HG03378 (cell line): ENCODE measurements around the gene ERICH3.

ENCODE experiments used
- ATAC-seq: cut with Tn5 transposase; IDR thresholded peaks from one replicate; pipeline ENCODE4 v1.9.1; 2021; ENCODE audit warnings: mild to moderate bottlenecking, moderate library complexity; ENCODE audit not compliant: unreplicated experiment

Gene ERICH3, protein sequence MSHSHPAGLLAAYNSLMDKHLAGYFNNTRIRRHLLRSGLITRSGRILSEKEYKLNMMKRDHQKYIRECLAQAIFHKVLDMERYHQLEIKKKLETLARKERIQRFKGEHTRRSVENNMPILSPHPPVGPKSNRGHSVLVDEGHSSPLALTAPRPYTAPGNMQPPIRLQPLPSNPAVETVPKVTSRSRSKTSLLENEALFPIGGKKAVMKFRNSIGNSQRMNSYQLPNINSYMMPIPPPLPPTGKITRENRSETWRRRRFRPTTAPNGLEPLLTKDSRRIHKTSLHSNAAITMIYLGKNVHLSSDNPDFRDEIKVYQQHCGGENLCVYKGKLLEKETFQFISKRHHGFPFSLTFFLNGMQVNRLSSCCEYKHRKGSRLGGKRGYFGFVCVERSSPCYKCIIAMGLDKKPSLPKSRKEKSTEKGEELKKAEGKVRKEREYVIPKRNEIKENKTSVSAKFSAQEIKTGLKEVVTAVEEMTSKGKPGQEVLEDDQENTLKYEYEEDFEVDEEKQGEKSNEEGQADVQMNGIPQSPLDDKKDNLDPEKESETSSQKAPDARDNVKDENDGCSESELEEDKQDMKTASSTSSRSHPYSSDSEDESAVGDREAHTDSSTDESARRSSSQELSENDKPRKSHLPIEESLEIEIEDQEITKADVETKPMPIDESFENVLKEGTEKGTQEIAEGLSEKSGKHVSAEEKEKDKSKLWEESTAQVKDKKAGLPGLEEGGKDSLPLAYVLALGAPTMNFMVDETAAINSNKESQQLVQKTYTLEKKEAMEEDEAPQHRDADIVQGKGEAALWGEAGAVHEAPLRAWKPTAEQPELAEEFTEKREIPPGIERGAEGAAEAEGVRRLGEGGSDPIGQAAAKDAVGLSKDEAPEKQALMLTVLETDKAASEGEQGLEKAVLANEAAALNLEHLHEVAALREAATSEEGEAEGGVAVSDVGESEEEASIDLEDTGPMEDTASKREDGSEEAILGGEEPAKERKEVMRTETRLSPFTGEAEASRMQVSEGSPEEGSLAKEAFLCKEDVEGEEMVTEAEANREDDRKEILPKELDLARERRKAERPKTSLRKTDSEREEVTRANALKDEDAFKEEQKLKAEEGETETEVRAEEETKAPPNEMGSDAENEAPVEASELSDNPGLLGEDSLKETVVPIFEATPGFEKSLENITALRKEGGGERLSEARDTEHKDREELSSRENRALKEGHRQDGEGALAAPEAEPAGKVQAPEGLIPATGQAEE (N-terminal part only)

DNA sequence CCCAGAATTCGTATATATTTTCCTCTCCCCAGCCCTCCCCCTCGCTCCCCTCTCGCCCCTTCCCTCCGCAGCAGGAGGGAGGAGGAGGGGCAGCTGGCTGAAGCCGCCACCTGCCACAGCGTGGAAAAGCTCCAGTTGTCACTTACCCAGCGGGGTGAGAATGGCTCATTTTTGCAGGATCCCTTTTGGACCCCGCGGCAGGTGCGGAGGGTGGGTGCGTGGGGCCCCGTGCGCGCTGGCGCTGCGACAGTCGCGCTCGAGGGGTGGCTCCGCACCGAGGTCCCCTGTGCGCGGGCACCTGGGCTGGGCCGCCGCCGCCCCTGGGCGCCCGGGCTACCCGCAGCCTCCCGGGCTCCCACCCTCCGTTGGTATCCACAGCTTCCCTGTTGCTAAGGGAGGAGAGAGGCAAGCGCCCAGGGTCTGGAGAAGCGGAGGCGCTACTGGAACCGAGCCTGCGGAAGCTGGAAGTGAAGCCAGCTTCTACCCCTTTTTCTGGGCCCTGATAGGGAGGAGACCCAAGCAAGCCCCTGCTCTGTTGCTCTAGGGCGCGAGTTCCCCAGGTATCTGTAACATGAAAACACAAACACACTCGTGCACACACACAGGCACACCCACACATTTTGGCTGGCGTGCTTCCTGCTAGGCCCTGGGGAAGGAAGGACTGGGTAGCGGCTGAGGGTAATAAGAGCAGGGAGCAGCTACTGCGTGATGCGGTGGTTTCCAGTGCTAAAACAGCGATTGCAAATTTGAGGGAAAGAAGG, at the start of gene ERICH3:
Gene ERICH3, minus strand, starts transcription at position 442 of the 761 bp plus-strand sequence. Its CDS starts 273 bp downstream, at position 169.
- ATAC-seq: peak; percentile 53

DNA sequence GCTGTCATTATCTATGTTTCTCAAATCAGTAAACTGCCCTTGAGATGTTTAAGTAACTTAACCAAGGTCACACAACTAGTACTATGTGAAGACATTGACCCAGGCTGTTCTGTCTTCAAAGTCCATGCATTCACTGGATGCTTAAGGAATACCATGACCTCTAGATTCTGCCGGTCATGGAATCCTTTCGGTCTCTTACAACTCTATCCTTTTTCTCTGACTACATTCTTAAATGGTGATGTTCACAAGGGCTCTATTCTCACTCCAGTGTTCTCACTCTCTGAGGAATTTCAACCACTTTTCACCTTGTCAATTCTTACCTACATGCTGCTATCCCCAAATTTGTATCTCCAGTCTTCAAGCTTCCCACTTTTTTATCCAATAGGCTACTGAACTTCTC, 44.0 kb upstream of the ERICH3 start:
- no peak for ATAC-seq

DNA sequence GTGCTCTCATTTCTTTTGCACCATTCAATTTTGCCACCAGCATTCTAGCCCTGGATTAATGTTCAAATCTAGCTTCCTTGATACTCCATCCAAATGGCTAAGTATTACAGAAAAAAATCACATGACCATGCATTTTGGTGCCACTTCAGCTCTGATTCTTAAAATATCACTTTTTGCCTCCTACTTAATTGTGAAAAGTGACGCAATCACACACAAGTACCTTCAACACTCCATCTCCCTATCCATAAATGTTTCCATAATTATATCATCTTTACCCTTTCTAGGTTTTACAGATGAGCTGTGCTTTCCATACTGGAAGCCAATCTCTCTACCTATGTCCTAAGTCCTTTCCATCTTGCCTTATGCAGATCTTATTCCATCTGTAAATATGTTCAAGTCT, 43.2 kb upstream of the ERICH3 start:
- ATAC-seq: no peak

DNA sequence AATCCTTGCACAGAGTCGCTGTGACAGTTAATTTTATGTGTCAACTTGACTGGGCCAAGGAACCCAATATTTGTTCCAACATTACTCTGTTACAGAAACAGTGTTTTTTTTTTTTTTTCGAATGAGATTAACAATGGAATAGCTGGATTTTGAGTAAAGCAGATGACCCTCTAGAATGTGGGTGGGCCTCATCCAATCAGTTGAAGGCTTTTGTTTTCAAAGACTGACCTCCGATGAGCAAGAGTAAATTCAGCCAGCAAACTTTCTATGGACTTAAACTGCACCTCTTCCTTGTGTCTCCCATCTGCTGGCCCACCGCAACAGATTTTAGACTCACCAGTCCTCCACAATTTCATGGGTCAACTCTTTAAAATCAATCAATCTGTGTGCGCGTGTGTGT, 42.2 kb upstream of the ERICH3 start:
- no peak for ATAC-seq

DNA sequence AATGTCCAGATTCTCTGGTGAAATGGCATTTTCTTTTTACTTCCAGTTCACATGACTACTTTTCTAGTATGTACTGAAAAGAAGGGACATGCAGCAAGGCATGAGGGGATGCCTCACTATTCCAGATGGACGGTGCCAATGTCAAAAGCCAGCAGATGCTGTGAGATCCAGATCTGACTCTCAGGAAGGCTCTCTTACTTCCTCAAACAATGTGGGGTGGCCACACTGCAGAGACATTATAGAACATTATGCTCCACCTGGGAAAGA, 41.6 kb upstream of the ERICH3 start:
- ATAC-seq: no peak

DNA sequence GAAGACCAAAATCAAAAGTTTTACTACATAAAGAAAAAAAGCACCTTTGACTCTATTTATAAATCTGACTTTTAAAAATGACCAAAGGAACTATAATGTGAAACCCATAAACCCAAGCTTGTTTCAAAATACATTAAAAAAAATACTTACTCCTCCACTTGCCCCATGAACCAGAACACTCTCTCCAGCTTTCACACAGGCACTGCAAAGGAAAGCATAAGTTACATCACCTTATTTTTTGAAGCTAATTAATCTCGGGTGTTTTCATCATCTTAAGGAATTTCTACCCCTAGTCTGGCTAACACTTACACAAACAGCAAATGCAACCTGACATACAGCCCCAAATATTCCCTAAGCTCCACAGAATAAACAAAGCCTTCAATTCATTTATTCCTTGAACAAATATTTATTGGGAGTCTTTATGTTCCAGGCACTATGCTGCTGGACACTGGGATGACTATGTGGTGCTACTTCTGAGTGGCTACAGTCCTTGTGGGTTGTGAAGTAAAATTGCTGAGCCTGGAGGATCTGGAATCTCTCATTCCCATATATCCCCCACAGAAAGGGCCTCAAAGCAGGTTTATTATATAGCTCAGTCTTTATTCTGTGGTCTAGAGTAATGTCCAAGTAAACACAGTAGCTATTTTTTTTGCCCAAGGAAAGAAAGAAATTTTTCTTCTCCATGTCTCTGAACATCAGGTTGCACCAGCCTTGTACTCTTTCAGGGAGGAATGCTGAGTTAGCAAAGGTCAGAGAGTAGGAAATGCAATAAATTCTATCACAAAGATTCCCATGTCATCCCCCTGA, 41.0 kb upstream of the ERICH3 start:
- peak; percentile 77 for ATAC-seq

DNA sequence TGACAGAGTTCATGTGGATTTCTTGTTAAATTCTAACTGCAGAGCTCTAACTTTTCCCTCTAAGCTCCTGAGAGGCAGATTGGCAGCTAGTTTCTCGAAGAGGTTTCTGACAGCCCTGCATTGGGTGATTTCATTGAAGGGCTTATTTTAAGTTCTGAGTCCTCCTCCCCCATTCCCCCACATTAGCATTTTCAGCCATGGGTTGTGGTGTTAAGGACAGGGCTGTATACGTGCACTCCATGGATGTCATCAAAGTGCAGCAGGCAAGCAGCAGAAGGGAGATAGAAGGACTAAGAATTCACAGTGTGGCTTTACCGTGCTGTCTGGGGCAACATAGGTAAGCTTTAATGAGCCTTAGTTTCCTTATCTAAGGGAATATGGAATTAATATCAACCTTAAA, 40.3 kb upstream of the ERICH3 start:
- ATAC-seq: peak; percentile 15

DNA sequence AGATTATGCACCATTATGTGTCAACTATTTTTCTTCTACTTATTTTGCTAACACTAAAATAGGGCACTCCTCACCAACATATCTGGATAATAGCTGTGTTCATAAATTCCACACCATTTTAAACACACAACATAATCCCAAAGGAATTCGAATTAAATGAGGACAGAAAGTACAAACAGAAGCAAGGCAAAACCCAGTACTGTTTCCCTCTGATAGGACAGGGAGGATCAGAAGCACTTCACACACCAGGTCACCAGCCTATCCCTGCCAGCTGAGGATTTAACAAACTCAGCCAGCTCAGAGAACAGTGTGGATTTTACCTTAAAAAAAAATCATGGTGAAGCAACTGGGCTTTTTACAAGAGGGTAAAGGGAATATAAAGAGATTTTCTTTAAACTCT, 39.3 kb upstream of the ERICH3 start:
- no peak for ATAC-seq

DNA sequence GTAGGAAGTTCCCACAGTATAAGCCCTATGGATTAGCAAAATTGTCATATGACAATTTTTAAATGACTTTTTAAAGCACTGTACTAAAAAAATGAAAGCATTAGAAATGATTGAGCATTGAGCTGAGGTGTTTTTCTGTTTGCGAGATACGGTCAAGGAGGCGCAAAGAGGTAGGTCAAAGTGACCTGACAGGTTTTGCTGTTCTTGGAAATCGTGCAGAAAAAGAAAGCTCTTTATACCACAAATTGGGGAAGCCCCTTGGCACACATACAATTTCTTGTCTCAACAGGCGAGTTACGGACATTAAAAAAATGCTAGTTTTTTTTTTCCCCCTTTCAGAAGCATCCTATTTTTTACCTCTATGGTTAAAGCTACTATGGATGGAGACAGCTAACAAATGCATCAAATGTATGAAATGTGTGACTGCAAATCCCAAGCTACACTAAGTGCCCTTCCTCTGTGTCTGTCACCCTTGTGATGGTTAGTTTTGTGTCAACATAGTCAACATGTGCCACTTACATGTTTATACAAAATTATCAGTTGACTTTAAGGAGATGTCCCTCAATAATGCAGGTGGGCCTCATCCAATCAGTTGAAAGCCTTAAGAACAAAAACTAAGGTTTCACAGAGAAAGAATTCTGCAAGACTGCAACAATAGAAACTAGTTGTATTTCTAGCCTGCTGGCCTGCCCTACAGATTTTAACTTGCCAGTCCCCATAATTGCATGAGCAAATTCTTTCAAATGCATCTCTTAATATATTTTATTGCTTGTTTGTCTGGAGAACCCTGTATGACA, 30.0 kb upstream of the ERICH3 start:
- no peak for ATAC-seq

DNA sequence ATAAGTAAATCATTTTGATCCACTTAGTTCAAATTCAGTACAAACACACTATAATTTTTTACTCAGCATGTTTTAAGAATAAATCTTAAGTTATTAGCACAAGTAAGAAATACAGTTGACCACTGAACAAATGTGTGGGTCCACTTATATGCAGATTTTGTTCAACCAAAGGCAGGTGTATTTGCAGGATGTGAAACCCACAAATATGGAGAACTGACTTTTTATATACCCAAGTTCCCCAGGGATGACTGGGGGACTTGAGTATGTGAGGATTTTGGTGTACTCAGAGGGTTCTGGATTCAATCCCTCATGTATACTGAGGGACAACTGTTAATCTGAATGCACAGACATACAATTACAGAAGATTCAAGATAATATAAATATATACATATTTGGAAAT, 25.7 kb upstream of the ERICH3 start:
- ATAC-seq: peak; percentile 65

DNA sequence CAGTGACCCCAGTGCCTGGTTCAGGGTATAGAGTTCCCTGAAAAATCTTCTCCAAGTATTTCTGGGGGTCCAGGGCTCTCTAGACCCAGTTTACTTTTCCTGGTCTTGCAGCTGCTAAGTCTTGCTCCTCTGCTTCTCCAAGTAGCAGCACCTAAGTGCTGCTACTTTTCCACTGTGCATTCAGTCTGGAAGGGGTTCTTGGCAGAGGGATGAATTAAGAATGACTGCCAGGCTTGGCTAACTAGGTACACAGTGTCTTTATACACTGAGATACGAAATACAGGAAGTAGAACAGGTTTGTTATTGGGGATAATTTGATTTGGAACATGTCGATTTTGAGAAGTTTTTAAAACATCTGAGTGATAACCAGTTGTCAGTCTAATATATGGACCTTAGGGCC, 24.2 kb upstream of the ERICH3 start:
- ATAC-seq: no peak

DNA sequence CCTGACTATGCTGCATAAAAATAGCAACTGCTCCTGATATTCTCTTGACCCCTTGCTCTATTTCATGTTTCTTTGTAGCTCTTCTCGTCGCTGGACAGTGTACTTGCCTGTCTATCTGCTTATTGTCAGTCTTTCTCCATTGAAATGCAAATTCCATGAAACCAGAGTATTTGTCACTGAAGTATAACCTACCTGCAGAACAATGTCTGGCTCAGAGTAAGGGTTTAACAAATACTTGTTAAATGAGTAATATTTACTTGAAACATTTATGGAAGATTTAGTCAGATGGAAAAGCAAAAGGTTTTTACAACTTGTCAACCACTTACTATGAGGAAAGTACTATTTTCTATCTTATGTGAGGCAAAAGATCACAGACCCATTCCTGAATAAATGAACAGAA, 19.9 kb upstream of the ERICH3 start:
- no peak for ATAC-seq

DNA sequence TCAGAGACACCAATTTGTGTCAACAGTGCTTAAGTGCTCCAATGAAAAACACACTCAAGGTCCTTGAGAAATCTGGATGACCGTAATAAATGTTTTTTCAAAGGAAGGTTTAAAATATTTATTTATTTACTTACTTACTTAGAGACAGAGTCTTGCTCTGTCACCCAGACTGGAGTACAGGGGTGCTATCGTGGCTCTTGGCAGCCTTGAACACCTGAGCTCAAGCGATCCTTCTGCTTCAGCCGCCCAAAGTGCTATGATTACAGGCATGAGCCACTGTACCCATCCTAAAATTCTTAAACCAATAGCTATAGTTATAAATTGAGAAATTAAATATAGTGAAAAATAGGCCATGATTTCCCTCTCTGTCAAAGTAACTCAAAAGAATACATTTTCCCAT, 17.3 kb upstream of the ERICH3 start:
- ATAC-seq: no peak

DNA sequence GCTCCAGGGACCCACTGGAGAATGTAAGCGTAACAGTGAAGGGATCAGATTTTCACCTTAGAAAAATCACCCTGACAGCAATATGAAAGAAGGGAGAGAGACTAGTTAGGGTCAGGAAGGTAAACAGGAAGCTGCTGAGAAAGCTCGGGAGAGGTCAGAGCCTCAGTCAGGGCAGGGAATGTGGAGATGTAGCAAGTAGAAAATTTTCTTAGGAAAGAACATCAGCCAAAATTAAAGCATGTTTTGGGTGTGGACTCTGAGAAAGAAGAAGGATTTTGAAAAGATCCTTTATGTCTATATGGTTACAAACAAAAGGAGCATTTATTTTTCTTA, 16.7 kb upstream of the ERICH3 start:
- no peak for ATAC-seq

DNA sequence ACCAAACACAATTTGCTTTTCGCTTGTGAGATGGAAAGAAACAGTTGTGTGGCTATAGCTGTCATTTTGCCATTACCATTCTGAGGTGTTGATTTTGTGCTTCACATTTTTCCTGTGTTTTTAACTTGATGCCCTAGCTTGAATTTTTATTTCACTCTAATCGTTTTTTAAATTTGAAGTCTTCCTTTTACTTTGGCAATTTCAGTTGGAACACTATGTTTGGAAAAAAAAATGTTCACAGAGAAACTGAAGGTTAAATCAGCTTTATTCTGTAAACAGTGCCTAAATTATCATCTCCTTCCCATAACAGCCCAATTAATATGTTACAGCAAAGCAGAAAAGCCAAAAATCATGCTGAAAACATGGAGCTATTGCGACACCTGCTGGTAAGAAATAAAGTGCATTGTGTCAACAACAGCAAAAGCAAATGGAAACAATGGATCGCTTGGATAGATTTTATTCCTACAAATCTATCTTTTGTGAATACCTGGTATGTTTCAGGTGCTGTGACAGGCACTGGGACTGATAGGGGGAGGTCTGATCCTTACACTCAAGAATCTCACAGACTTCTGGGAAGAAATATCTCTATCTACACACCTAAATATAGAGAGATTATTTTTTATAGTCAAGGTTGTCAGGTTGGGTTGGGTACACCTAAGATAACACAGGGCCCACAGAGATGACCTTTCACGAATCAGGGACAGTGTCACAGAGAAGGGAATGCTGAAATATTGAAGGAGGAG, 16.2 kb upstream of the ERICH3 start:
- peak; percentile 73 for ATAC-seq

DNA sequence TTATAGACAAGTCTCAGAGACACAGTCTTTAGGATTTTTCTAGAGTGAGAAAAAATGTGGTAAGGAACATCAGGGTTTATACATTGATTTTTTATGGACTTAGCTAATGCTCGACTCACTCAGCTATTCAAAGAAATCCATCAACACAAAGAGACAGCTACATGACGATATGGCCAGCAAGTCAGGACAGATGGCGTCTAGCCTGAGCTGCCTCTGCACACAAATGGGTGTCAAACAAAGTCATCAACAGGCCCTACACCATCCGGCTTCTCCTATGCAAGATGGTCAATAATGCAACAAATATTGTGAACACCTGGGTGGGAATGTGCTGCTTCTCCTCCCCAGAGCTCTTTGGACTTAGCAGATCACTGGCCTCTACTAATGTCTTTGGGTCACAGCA, 13.3 kb upstream of the ERICH3 start:
- no peak for ATAC-seq

DNA sequence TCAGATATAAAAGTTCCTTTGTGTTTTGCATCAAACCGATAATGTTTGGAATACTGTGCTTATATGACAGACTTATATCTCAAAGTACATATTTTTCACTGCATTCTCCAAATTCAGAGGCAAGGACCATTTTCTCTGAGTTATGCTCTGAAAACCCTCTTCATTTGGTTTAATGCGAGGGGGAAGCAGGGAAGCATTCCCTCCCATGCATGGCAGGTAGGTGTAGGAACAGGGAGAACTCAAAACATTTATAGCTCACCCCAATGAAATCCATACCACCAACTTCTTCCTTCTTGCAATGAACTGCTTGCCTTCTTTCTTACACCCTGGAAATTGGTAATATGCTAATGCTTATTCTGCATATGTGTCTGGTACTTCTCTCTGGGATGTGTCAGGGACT, 10.7 kb upstream of the ERICH3 start:
- no peak for ATAC-seq

DNA sequence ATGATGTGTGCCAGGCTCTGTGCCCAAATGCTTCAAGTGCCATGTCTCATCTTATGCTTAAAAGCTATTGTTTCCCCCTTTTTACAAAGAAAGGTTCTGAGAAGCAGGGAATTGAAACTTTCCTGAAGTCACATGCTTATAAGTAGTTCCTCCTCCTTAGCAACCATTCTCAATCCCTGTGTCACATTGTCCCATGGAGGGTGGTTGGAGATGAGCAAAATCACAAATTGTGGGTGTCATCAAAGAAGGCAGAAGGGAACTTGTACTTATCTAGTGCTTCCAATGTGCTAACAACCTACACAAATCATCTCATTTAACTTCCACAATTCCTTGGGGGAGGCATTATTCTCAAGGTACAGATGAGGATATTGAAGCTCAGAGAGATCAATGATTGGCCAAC, 10.1 kb upstream of the ERICH3 start:
- no peak for ATAC-seq

DNA sequence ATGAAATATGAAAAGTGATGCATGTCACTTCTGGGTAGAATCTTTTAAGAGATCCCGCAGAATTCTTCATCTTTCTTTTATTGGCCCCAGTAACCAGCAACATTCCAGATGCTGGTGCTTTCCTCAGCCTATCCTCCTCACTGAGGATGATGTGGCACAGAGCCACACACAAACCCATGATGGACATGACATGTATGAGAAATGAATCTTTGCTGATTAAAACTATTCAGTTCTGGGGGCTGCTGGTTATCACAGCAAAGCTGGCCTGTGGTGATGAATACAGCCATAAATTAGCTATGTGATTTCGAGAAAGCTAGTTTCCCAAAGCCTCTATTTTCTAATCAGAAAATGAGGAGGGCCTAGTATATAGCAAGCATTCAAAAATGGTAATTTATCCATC, 8.3 kb upstream of the ERICH3 start:
- ATAC-seq: no peak
